ENCODE data around the gene SULF2. TPM values are rescaled to one million over a fixed set of nuclear protein-coding genes. Genes with fewer than 3 reads are reported as not detected.
"Not testable (repeated sequence)": the region's sequence is repeated elsewhere in the genome, so short reads cannot be mapped to it uniquely, and the experiment has no call there.

SULF2 gene
- total RNA-seq, 1 donor from 2014 or later, result 131 TPM

DNA sequence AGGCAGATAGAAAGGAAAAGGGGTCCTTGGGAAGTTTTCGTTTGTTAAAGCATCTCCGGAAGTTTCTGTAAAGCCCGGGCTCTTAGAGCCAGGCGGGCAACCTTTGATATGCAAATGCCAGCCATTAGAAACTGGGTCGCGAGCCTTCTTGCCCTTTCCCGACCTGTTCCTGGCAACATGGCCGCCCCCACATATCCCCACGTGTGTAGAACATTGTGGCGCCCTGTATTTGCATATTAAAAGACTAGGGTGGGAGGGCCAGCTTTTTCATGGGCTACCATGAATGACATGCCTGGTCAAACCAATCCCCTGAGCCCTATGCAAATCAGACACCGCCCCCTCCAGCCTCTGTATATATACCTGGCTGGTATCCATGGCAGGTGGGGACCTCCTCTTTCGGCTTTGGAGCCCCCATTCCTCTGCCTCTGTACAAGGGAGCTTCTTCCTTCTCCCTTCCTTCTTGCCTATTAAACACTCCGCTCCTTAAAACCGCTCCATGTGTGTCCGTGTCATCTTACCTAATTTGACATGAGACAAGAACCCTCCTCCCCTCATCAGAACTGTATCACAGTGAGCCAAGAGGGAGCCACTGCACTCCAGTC lies 19.0 kb upstream of the SULF2 start:
- not testable (repeated sequence) for DNase-seq

DNA sequence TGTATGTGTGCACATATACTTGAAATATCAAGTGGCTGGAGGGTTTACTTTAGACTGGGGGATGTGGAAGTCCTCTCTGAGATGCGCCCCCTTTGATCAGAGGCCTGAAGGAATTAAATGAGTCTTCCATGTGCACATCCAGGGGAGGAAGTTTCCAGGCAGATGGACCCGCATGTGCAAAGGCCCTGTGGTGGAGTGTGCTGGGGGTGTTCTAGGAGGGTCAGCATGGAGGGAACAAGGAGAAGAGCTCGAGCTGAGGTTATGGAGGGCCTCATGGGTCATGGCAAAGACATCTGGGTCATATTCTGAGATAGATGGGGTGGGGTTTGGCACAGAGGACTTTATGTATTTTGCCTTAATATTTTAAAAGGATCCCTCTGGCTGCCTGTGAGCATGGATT lies 17.7 kb upstream of the SULF2 start:
- DNase-seq, result no peak

DNA sequence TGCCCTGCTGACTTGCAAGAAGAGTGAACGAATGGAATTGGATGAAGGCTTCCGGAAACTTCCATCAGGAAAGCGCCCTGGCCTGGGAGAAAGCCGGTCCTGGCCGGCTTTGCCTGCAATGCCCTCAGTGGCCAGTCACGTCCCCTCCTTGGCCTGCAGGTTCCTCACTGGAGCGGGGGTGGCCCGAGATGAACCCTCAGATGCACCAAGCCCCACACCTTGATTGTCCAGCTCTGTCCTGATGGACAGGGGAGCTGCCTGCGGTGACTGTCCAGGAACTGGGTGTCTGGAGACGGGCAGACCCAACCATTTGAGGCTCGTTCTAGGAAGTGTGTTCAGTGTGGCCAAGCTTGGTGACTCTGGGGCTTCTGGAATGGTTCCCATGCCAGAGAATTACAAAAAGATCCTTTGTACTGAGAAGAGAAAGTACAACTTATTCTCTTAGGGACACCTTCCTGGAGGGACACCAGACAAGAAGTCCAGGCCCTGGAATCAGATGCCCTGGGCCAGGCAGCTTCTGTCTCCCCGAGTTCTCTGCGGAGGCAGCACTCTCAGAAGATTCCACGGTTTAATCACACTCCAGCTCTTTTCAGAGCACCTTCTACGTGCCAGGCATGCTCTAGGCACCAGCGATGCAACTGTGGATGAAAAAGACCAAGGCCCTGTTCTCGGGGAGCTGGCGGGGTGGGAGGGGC lies 17.1 kb upstream of the SULF2 start:
- no peak for DNase-seq

DNA sequence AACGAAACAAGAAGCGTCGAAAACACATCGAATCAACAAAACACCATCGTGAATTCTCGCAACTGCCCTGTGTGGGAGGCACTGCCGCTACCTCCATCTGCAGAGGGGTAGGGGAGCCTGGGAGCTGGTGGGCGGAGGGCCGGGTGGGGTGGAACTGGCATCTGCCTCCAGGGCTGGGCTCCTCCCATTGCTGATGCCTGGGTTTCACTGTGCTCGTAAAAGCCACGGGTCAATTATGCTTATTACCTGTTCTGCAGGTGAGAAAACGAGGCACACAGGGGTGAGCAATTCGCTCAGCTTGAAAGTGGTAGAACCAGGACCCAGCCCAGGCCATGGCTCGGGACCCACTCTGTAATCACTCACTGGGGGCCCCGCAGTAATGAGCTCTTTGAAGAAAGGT lies 16.5 kb upstream of the SULF2 start:
- DNase-seq, result no peak

DNA sequence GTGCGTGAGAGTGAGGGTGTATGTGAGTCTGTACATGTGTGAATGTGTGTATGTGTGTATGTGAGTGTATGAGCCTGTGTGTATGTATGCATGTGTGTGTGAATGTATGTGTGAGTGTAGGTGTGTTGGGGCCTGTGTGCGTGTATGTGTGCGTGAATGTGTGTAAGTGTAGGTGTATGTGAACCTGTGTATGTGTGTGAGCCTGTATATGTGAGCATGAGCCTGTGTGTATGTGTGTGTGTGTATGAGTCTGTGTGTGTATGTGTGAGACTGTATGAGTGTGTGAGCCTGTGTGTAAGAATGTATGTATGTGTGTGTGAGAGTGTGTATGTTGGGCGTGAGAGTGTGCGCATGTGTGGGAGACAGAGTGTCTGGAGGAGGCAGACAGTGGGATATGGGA lies 15.8 kb upstream of the SULF2 start:
- no peak for DNase-seq

DNA sequence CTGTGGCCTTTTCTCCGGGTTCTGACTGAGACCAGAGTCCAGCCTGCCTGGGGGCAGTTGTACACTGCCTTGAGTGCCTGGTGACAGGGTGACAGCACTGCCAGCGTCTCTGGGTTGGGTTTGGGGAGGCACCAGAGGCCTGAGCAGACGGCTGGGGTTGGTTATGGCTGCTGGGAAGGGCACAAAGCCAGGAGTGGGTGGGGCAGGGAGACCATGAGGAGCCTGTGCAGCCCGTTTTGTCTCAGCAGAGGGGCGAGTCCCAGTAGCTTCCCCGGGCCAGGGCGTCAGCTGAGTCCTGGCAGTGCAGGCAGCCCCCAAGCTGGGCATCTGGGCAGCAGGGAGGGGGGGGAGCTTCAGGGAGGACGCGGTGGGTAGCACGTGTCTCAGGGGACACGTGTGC lies 15.3 kb upstream of the SULF2 start:
- no peak for DNase-seq

DNA sequence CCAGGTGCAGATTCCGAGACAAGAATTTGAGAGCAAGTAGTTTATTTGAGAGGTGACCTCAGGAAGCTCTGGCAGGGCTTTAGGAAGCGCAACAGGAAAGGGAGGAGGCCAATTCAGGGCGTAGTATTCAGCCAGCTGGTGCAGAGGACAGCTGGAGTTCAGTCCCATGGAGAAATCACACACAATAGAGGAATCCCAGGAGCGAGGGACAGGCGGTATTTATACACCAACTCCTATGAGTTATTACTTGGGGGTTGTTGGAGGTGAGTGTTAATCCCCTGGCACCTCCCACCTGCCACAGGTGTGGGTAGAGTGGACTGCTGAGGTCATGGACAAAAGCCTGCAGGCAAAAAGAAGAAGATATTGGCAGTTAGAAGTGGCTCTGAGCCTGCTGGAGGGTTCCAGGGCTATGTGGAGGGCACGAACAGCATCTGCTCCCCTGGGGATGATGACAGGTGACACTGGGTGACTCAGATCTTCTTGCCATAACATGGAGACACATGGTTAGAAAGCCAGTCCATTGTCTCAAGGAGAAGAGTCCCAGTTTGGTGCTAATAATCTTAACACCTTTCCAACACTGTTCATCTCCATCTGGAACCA lies 13.9 kb upstream of the SULF2 start:
- DNase-seq, result peak; percentile 89

DNA sequence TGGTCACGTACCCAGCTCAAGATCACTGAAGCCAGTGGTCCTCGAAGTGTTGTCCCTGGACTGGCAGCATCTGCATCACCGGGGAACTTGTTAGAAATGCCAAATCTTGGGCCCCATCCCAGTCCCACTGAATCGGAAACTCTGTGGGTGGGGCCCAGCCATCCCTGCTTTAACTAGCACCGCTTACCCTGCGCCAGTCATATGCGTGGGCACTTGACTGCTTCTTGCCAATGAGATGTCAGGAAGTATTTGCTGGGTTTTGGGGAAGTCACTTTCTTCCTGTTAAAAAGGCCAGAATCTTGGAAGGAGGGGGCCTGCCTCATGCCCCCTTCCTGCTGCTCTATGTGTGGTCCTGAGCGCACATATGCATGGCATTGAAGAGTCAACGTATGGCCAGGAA lies 11.7 kb upstream of the SULF2 start:
- DNase-seq, result no peak

DNA sequence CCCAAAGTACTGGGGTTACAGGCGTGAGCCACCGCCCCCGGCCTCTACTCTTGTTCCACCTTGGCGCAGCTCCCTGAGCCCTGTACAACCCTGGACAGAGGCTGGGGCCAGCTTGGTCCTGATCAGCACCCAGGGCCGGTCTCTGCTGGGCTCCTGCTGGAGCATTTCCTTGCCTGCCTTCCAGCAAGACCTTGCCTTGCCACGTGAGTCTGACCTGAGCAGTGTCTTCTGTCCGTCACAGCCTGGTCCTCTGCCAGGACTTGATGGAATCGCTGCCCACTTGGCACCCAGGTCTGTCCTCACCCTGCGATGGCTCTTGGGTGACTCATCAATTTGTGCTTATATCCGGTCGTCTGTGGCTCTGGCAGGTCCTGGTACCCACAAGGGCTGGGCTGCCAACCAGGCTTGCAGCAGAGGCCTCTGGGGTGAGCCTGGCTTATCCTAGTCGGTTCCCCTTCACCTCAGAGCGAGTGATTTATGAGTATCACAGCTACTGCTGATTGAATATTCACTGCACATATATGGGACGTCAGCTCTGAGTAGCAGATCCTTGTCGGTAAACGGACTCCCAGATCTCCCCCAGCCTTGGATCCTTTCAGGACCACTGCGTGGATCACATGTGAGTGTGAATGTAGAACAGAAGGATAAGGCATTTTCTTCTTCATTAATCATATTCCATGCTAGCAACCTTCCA lies 10.1 kb upstream of the SULF2 start:
- no peak for DNase-seq

DNA sequence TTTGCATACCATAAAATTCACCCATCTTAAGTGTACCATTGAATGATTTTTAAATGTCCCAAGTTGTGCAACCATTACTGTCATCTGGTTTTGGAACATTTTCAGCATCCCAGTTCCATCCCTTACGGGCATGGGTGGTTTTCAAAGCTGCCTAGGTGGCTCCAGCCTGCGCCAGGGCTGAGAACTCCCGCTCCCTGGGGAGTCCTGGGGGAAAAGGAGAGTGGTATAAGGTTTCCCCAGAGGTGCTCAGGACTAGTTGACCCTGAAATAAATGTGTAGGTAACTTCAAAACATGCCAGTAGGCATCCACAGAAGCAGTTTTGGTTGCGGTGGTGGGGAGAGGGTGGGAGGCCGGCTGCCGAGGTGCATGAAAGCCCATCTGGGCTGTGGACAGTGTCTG lies 9.0 kb upstream of the SULF2 start:
- DNase-seq, result not testable (repeated sequence)

DNA sequence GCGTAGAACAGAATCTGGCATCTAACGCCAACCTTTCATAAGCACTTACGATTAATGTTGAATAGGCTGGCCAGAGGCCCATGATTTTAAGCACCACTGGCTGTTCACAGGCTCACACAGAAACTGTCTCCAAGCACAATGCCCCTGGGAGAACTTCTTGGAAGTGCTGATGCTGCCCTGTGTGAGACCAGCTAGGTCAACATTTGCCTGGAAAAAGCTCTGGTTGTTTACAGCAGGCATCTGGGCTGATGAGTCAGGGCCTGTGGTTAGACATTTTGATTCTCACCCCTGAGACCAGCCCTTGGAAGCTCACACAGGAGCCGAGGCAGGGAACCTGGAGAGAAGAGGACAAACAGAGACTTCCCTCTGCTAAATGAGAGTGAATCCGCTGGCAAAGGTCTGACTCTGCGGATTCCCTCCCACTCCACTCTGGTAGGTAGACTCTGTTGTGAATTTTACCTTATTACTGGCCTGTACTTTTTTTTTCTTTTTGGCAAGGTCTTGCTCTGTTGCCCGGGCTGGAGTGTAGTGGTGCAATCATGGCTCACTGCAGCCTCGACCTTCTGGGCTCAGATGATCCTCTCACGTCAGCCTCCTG lies 6.8 kb upstream of the SULF2 start:
- peak; percentile 88 for DNase-seq

DNA sequence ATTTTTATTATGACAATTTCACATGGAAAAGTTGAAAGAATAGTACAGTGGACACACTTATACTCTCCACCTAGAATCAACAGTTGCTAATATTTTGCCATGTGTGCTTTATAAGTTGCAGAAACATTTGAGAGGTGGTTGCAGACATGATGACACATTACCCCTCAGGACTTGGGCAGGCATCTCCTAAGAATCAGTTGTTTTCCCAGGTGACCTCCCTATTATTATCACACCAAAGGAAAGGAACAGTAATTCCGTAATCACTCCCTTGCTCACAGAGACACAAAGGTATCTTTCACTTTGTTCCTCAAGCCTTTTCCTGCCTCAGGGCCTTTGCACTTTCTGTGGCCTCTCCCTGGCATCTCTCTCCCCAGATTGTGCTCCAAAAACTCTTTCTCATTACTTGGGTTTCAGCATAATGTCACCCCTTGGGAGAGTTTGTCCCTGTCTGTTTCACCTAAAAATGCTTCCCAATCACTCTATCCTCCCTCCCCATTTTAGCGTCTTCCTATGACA lies 5.9 kb upstream of the SULF2 start:
- DNase-seq, result no peak

DNA sequence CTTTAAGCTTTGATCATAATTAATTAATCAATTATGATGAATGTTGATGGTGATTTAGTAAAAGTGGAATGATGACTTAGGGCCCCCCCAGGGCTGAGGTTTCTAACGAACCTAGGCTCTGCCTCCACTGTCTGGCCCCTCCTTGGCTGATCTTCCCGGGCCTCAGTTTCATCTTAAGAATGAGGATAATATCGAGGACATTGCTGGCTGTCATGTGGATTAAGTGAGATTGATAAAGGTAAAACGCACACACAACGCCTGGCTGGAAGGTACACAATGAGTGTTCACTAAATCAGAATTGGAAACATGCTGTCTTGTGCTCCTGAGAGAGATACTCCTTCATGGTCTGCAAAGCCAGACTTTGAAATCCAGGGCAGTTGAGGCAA lies 5.3 kb upstream of the SULF2 start:
- DNase-seq, result no peak

DNA sequence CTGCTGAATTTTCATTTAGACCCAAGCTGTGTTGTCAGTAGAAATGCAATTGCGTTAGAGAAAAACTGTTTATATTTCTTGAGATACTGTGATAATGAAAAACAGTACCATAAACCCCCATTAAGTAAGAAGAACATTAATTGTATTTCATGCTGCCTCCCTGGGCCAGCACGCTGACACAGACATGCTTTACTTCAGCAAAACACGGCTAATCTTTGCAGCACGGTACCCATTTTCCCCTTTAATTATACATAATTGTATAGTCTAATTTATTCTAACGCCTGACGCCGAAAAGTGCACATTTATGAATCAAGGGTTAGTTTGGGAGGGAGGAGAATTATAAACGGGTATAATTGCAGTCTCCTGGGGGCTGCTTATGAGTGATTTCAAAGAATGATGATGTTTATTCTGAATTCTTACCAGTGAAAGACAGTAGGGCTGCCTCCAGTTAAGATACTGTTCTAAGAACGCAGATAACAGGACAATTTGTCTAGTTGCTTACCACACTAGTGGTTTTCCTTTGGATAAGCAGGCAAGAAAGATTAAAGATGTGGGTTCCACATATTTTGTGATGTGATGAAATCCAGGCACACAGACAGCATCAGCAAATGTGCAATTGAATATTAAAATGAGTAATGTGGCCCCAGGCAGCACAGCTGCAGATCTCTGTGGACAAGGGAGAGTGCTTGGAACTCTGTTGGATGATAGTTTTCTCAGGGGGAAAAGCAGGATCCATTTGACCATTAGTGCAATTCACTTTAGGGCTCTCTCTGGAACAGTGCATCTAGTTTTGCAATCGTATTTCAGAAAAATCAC lies 4.7 kb upstream of the SULF2 start:
- DNase-seq, result no peak

DNA sequence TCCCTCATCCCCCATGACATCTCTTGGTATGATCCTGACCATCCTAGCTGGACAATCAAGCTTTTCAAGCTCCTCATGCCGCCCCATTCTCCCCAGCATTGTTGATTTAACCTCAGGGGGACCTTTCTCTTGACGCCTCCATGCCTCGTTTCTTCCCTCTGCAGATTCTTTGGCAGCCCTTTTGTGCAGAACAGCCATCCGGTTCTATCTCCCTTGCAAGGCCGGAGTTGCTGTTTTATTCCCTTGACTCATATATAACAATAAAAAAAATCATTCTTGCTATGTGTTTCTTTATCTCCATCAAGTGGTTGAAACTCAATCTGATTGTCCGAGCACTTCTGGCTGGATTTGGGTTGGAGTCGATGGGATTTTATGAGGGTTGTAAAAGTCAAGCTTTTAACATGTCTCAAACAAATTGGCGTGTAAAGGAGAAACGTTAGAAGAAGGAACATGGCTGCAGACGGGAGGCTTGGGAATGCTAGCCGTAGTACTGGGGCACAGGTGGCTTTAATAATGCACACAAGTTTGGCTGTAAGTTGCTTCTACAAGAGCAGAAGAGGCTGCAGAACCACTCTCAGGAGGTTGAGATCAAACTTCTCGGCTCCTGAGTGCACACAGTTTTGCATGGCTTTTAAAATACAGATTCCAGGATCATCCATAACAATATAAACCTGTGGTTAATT lies 3.9 kb upstream of the SULF2 start:
- DNase-seq, result no peak

DNA sequence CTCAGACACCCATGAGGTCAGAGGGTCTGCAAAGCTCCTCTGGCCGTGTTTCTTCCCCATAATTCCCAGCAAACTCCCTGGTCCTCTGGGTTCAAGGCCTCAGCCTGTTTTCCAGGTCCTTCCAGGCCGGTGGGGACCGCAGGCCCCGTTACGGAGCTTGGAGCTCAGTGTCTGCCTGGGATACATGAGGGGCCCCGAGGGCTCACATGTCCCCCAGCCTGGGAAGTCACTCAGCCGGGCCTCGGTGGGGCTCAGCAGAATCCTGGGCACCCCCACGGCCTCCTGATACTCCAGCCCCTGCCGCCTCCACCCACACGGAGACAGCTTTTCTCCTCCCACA lies 3.4 kb upstream of the SULF2 start:
- no peak for DNase-seq

DNA sequence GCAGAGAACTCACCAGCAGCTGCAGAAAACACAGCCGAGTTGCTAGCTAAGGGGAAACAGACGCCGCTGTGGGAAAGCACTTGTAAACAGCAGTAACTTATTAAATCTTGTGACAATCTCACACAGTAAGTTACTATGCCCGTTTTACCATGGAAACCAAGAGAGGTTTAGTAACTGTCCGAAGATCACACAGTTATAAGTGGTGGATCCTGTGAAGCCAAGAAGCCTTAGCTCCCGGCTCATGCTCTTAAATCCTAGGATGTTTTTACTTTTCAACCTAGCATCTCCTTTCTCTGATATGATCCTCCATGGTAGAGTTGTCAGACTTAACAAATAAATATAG lies 1.5 kb upstream of the SULF2 start:
- DNase-seq, result no peak

DNA sequence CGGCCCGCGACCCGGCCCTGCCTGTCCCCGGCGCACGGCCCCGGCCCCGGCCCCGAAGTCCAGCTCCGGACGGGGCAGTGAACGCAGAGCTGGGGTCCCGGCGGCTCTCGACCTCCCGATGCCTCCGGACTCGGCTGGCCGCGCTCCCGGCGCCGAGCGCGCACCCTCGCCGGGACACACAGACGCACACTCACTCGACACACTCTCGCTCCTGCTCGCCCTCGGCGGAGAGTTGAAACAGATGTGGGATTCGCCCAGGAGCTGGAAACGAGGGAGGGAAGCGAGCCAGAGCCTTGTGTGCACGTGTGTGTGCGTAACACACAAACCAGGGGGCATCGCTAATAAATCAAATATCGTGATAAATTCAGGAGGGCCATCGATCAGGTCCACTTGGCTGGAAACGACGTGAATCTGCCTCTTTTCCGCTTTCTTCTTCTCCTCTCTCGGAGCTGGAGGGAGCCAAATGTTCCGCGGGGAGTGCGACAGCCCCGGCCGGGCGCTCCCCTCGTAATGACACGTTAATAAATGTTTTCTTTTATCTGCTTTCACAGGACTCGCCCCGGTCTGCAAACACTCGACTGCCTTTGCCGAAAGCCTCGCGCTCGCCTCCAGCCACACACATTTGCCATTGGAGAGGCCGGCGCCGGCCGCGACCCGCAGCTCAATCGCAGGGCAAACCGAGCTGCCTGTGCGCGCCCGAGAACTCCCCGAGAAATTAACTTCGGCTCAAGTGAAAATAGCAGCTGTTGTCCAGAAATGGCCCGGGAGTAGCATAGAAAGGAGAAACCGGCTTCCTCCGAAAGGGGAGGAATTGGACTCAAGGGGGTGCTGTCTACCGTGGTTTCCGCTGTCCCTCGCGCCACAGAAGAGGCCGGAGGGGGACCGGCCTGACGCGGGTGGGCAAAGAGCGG lies 828 bp upstream of the SULF2 start:
- DNase-seq, result peak; percentile 92

DNA sequence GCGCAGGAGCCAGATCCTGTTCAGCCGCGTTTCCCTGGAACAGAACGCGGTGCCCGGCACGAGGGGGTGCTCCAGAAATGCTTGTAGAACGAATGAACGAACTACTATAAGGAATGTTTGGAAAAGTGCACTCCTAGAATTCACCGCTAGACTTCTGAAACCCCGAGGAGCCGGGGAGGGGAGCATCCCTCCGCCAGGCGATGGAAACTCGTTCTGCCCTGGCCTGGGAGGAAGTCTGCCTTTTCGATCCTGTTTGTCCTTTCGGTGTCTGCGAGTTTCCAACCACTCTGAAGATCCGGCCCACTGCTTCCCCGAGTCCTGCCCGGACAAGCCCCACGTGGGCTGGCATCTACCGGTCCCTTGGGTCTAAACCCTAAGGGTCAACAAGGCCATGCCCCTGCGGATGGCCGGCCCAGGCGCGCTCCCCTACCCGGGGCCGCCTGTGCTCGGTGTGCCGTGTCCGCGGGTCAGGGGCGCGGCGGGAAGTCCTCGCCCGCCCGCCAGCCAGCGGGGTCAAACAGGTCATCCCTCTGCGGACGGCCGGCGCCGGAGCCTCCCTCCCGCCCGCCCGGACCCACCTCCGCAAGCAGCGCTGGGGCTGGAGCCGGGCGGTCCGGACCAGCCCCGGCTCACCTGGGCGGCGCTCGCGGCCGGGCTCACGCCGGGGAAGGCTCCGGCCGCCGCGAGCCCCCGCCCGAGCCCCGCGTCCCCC lies 526 bp downstream of the SULF2 start:
- peak; percentile 71 for DNase-seq
